ENCODE results near the gene ROR1. TPM values are rescaled to one million over a fixed set of nuclear protein-coding genes. Genes with fewer than 3 reads are reported as not detected.

Gene ROR1
- total RNA-seq, 4 donors from 2014 or later = 10.6 to 21.7 (median 15.1) TPM

DNA sequence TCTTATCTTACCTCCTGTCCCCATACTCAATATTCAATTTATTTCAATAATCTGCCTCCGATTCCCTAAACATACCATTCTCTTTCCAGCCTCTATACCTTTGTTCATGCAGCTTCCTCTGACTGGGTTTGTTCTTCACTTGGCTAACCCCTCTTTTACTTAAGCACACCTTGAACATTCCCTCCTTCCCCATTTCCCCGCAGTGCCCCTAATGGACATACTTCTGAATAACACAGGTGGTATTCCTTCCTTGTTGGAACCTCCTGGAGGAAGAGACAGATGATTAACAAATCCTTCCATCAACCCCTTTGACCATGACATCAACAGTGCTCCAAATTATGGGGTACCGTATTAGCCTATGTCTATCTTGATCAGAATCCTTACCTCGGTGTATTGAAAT is 239.6 kb downstream of the ROR1 start:
- H3K4me3 ChIP-seq = no peak overlapping the region
- no peak overlapping the region for H3K27ac ChIP-seq
- TF ChIP-seq, protein P1, sequence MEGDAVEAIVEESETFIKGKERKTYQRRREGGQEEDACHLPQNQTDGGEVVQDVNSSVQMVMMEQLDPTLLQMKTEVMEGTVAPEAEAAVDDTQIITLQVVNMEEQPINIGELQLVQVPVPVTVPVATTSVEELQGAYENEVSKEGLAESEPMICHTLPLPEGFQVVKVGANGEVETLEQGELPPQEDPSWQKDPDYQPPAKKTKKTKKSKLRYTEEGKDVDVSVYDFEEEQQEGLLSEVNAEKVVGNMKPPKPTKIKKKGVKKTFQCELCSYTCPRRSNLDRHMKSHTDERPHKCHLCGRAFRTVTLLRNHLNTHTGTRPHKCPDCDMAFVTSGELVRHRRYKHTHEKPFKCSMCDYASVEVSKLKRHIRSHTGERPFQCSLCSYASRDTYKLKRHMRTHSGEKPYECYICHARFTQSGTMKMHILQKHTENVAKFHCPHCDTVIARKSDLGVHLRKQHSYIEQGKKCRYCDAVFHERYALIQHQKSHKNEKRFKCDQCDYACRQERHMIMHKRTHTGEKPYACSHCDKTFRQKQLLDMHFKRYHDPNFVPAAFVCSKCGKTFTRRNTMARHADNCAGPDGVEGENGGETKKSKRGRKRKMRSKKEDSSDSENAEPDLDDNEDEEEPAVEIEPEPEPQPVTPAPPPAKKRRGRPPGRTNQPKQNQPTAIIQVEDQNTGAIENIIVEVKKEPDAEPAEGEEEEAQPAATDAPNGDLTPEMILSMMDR (IDR thresholded peaks at IDR 0.05) = no peak
- no peak for TF ChIP-seq POLR2A (IDR thresholded peaks at IDR 0.05)
- TF ChIP-seq EP300 (IDR thresholded peaks at IDR 0.05) = no peak
- TF ChIP-seq POLR2AphosphoS5 (IDR thresholded peaks at IDR 0.05) = no peak
- no peaks in the 10 kb centered on the region for H3K36me3 ChIP-seq
- H3K27me3 ChIP-seq = no peaks in the 10 kb centered on the region
- WGBS = 71% methylated on average over 4 of the region's 4 CpGs
- H3K4me1 ChIP-seq = no peaks in the 10 kb centered on the region
- H3K9me3 ChIP-seq = no peaks in the 10 kb centered on the region
- no peak for DNase-seq (ENCODE audit: low spot score in 2 of 2)

DNA sequence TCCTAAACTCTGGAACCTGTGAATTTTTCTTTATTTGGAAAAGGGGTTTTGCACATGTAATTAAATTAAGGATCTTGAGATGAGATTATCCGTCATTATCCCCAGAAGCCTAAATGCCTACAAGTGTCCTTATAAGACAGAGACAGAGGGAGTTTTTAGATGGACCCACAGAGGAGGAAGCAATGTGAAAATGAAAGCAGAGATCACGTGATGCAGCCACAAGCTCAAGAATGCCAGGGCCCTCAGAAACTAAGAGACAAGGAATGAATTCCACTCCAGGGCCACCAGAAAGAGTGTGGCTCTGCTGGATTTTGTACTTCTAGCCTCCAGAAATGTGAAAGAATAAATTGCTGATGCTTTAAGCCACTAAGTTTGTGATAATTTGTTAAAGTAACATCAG is 246.0 kb downstream of the ROR1 start:
- no peaks in the 10 kb centered on the region for H3K9me3 ChIP-seq
- H3K4me1 ChIP-seq = peaks cover 5% of the 10 kb centered on the region
- H3K27me3 ChIP-seq = no peaks in the 10 kb centered on the region
- TF ChIP-seq POLR2A (IDR thresholded peaks at IDR 0.05) (no peak), EP300 (IDR thresholded peaks at IDR 0.05) (no peak), POLR2AphosphoS5 (IDR thresholded peaks at IDR 0.05) (no peak)
- TF ChIP-seq, protein P1 (IDR thresholded peaks at IDR 0.05) = no peak
- H3K36me3 ChIP-seq = no peaks in the 10 kb centered on the region
- 48% methylated on average over 2 of the region's 2 CpGs for WGBS
- DNase-seq (ENCODE audit: low spot score in 2 of 2) = no peak
- peak overlapping the region; percentile 27 for H3K27ac ChIP-seq
- H3K4me3 ChIP-seq = peak overlapping the region; percentile 25

DNA sequence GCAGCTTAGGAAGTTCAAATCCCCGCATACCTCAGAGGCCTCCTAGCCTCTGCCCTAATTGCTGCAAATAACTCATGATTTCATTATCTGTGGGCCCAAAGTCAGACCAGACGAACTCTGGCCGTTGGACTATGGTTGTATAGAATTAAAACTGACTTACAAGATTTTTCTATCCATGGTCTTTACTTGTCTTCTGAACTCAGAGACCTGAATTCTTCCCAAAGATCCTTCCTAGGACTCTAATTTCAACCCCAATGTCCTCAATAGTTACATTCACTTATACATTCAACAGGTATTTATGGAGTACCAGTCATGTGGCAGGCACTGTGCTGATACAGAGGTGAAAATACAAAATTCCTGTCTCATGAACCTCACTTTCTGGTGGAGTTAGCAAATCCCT is 247.2 kb downstream of the ROR1 start:
- Histone ChIP-seq H3K9me3 (no peaks in the 10 kb centered on the region), H3K27ac (no peak overlapping the region), H3K36me3 (no peaks in the 10 kb centered on the region), H3K4me1 (peaks cover 5% of the 10 kb centered on the region), H3K27me3 (no peaks in the 10 kb centered on the region), H3K4me3 (no peak overlapping the region)
- DNase-seq (ENCODE audit: low spot score in 2 of 2) = no peak
- 93% methylated on average over 3 of the region's 3 CpGs for WGBS
- TF ChIP-seq POLR2A (IDR thresholded peaks at IDR 0.05) (no peak), EP300 (IDR thresholded peaks at IDR 0.05) (no peak), POLR2AphosphoS5 (IDR thresholded peaks at IDR 0.05) (no peak)
- TF ChIP-seq, protein P1 (IDR thresholded peaks at IDR 0.05) = no peak

DNA sequence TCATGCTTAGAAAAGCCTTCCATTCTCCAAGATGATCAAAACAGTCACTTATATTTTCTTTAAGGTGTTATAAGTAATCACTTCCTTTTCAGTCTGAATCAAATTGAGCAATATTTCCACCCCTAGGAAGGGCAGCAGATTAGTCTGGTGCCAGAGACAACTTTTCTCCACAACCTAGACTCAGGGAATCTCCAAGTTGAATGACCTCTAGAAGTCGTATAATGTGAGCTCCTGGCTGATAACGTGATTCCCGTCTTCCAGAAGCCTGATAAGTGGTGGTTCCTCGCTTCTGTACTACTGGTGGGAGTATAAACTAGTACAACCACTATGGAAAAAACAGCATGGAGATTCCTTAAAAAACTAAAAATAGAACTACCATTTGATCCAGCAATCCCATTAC is 251.2 kb downstream of the ROR1 start:
- Histone ChIP-seq H3K4me1 (peaks cover 2% of the 10 kb centered on the region), H3K4me3 (no peak overlapping the region), H3K27me3 (no peaks in the 10 kb centered on the region), H3K27ac (no peak overlapping the region), H3K36me3 (no peaks in the 10 kb centered on the region), H3K9me3 (no peaks in the 10 kb centered on the region)
- DNase-seq (ENCODE audit: low spot score in 2 of 2) = no peak
- 99% methylated on average over 4 of the region's 4 CpGs for WGBS
- TF ChIP-seq EP300 (IDR thresholded peaks at IDR 0.05) = no peak
- TF ChIP-seq, protein P1 (IDR thresholded peaks at IDR 0.05) = no peak
- no peak for TF ChIP-seq POLR2AphosphoS5 (IDR thresholded peaks at IDR 0.05)
- no peak for TF ChIP-seq POLR2A (IDR thresholded peaks at IDR 0.05)

DNA sequence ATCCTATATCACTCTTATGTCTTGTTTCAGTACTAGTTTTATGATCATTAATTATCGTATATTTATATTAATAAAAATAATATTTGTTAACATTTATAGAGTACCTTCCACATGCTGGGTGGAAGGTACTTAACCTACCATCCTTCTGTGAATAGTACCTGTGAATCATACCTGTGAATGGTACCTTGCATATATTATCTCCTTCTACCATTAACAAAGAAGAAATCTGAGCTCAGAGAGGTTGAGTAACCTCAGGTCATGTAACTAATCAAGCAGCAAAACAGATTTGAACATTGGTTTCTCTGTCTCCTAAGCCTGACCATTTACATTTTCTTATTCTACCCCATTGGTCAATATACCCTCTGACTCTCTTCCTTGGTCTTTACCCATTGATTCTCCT is 255.2 kb downstream of the ROR1 start:
- no peak for DNase-seq (ENCODE audit: low spot score in 2 of 2)
- no peak overlapping the region for H3K27ac ChIP-seq
- TF ChIP-seq POLR2A (IDR thresholded peaks at IDR 0.05) (no peak), POLR2AphosphoS5 (IDR thresholded peaks at IDR 0.05) (no peak), EP300 (IDR thresholded peaks at IDR 0.05) (no peak)
- TF ChIP-seq, protein P1 (IDR thresholded peaks at IDR 0.05) = no peak
- H3K4me1 ChIP-seq = no peaks in the 10 kb centered on the region
- H3K9me3 ChIP-seq = no peaks in the 10 kb centered on the region
- no peaks in the 10 kb centered on the region for H3K36me3 ChIP-seq
- no peak overlapping the region for H3K4me3 ChIP-seq
- 95% methylated on average over 1 of the region's 1 CpG for WGBS
- no peaks in the 10 kb centered on the region for H3K27me3 ChIP-seq

Data from suprapubic skin (tissue), 4 donors.